ENCODE measurements around the gene CACNA2D2.

CACNA2D2 gene

GRCh38 chr3:50382722-50383121 is 120.7 kb downstream of the CACNA2D2 start:
- DNase-seq (ENCODE audit: low spot score) = no peak
- in situ Hi-C loops (cut with MboI; ENCODE audit: low sequenced_read_pairs, unreplicated experiment) = no loop called here
- TF ChIP-seq, protein P1, sequence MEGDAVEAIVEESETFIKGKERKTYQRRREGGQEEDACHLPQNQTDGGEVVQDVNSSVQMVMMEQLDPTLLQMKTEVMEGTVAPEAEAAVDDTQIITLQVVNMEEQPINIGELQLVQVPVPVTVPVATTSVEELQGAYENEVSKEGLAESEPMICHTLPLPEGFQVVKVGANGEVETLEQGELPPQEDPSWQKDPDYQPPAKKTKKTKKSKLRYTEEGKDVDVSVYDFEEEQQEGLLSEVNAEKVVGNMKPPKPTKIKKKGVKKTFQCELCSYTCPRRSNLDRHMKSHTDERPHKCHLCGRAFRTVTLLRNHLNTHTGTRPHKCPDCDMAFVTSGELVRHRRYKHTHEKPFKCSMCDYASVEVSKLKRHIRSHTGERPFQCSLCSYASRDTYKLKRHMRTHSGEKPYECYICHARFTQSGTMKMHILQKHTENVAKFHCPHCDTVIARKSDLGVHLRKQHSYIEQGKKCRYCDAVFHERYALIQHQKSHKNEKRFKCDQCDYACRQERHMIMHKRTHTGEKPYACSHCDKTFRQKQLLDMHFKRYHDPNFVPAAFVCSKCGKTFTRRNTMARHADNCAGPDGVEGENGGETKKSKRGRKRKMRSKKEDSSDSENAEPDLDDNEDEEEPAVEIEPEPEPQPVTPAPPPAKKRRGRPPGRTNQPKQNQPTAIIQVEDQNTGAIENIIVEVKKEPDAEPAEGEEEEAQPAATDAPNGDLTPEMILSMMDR (IDR thresholded peaks at IDR 0.05; ENCODE audit: borderline replicate concordance, control extremely low read depth, extremely low read depth, insufficient read depth, missing control alignments) = no peak

DNA sequence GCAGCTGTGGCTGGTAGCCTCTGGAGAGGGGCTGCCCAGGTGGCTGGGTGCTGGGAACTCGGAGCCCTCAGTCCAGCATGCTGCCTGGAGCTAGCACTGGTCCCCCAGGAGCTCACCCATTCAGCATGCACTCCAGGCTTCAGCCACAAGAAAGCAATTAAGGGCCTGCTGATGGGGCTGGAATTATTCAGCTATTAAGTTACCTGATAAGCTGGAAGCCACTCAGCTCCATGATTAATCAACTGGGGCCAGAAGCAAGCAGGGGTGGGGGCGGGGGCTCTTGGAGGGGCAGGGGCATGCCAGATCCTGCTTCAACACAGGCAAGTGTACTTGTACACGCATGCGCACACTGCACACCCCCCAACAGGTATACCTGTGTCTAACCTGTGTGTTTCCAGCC is 122.1 kb downstream of the CACNA2D2 start:
- no peak for DNase-seq (ENCODE audit: low spot score)
- TF ChIP-seq, protein P1 (IDR thresholded peaks at IDR 0.05; ENCODE audit: borderline replicate concordance, control extremely low read depth, extremely low read depth, insufficient read depth, missing control alignments) = no peak
- in situ Hi-C loops (cut with MboI; ENCODE audit: low sequenced_read_pairs, unreplicated experiment) = no loop called here

DNA sequence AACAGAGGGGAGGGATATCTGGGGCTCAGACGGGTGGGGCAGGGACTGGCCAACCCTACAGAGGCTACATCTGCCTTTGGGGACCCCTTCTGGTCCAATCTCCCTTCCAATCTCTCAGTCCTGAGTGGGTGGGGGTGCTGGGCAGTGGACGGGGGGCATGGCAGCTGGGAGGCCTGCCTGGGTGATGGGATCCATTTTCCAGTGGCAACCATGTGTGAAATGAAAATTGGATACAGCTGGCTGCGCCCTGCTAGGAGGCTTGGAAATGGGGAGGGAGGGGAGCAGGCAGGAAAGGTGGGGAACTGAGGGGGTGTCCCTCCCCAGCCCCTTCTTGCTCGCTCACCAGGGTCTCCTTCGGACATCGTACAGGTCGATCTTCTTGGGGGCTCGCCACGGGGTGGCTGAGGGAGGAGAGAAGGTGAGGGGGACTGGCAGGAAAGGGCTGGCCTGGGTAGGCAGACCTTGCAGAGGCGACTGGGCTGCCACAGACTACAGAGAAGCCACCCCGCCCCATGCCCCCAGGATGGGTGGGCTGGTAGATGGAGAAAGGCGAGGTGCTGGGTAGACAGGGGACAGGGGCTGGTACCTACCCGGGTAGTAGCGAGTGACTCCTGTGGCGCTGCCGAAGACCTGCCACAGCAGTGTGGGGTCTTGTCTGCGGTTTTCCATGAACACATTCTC is 122.9 kb downstream of the CACNA2D2 start:
- in situ Hi-C loops (cut with MboI; ENCODE audit: low sequenced_read_pairs, unreplicated experiment) = no loop called here
- TF ChIP-seq, protein P1 (IDR thresholded peaks at IDR 0.05; ENCODE audit: borderline replicate concordance, control extremely low read depth, extremely low read depth, insufficient read depth, missing control alignments) = no peak
- no peak for DNase-seq (ENCODE audit: low spot score)

DNA sequence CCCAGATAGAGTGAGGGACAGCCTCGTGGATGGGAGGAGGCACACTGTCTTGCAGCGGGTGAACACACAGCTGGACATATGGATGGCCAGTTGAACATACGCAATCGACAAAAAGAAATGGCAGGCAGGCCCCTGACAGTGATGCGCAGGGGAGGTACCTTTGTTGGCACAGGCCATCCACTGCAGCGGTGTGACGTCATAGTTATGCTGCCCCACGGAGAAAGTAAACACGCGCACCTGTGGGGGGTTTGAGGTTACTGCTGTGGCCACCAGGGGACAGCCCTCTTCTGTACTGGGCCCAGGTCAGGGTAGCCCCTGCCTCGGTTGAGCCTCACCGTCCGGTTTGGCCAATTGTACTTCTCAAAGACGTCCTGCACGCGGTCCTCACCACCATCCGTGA is 124.7 kb downstream of the CACNA2D2 start:
- DNase-seq (ENCODE audit: low spot score) = no peak
- TF ChIP-seq, protein P1 (IDR thresholded peaks at IDR 0.05; ENCODE audit: borderline replicate concordance, control extremely low read depth, extremely low read depth, insufficient read depth, missing control alignments) = no peak
- in situ Hi-C loops (cut with MboI; ENCODE audit: low sequenced_read_pairs, unreplicated experiment) = no loop called here

GRCh38 chr3:50378024-50378423 is 125.4 kb downstream of the CACNA2D2 start:
- TF ChIP-seq, protein P1 (IDR thresholded peaks at IDR 0.05; ENCODE audit: borderline replicate concordance, control extremely low read depth, extremely low read depth, insufficient read depth, missing control alignments) = no peak
- in situ Hi-C loops (cut with MboI; ENCODE audit: low sequenced_read_pairs, unreplicated experiment) = no loop called here
- no peak for DNase-seq (ENCODE audit: low spot score)

- no peak for DNase-seq (ENCODE audit: low spot score)
- in situ Hi-C loops (cut with MboI; ENCODE audit: low sequenced_read_pairs, unreplicated experiment) = no loop called here
- TF ChIP-seq, protein P1 (IDR thresholded peaks at IDR 0.05; ENCODE audit: borderline replicate concordance, control extremely low read depth, extremely low read depth, insufficient read depth, missing control alignments) = no peak
These were observed 128.0 kb downstream of the CACNA2D2 start for GRCh38 chr3:50375258-50375931.
